HCT116 (cell line): Measurements from ENCODE around the gene TERT. TPM values are rescaled to one million over a fixed set of nuclear protein-coding genes. Genes with fewer than 3 reads are reported as not detected.

Experiments
- ATAC-seq: fragments of 200-7000 bp; cut with Tn5 transposase; 2 replicates; pipeline ENCODE4 v1.9.1; 2020; ENCODE audit warnings: mild to moderate bottlenecking, moderate library complexity
- BruUV-seq: library from RNA; stranded (reverse); fragments of 400-500 nt; replicated peaks from 2 replicates; lab custom pipeline; 2021; lab: Mats Ljungman, UMichigan
- CTCF ChIA-PET: fragments of 300-600 bp; sonication (Branson Sonifier 250); formaldehyde crosslinking; loops from one replicate; lab custom pipeline; 2021; ENCODE audit warnings: antibody characterized with exemption; lab: Charles Lee
- POLR2A ChIA-PET: fragments of 300-600, 350-600 bp; sonication (Branson Sonifier 250); formaldehyde crosslinking; loops from one replicate; lab custom pipeline; 2021; ENCODE audit warnings: antibody characterized with exemption; lab: Charles Lee
- RAD21 ChIA-PET, 2 experiments: fragments of 300-600 bp; sonication (Branson Sonifier 250); formaldehyde crosslinking; loops; one replicate each; lab custom pipeline; 2023; ENCODE audit warnings: low total read pairs in 2 of 2; ENCODE audit not compliant: uncharacterized antibody in 2 of 2, unreplicated experiment in 2 of 2, low non-redundant PET in 1 of 2; lab: Charles Lee
- DNase-seq: peaks from one replicate; pipeline ENCODE4 v3.0.0-alpha.2; 2010; ENCODE audit warnings: low read depth, low spot score
- H2AFZ ChIP-seq: fragments of 200-600 bp; shearing (Covaris generic), sonication (generic); 2 replicates; pipeline ENCODE4 v1.6.1; 2017; ENCODE audit warnings: low read depth, mixed run types, mixed read lengths, antibody characterized with exemption, low read length; ENCODE audit not compliant: poor library complexity, severe bottlenecking
- H3K27ac ChIP-seq: 2 replicates; pipeline ENCODE4 v1.5.1; 2012; ENCODE audit warnings: low read depth, low read length
- H3K27me3 ChIP-seq: fragments of 200-600 bp; sonication (generic); 2 replicates; pipeline ENCODE4 v1.6.1; 2016; ENCODE audit warnings: mixed run types, low read length, mixed read lengths; ENCODE audit not compliant: insufficient read depth
- H3K36me3 ChIP-seq, 2 experiments: fragments of 200-500 bp in 1 of 2; fragments of 200-600 bp in 1 of 2; sonication (Bioruptor generic) in 1 of 2; sonication (generic) in 1 of 2; 2 replicates each; pipeline versions ENCODE4 v1.5.1 to v1.6.1; 2014 to 2016; ENCODE audit warnings: low read length in 2 of 2, inconsistent platforms in 1 of 2, mixed read lengths in 1 of 2, mixed run types in 1 of 2; ENCODE audit not compliant: insufficient read depth in 2 of 2, control insufficient read depth in 1 of 2
- H3K4me1 ChIP-seq, 2 experiments: fragments of 200-600 bp in 1 of 2; sonication (generic) in 1 of 2; 2 replicates each; pipeline versions ENCODE4 v1.5.1 to v1.6.1; 2012 to 2017; ENCODE audit warnings: low read length in 2 of 2, inconsistent platforms in 1 of 2, mild to moderate bottlenecking in 1 of 2, mixed read lengths in 1 of 2, mixed run types in 1 of 2, moderate library complexity in 1 of 2; ENCODE audit not compliant: insufficient read depth in 2 of 2, control insufficient read depth in 1 of 2
- H3K4me2 ChIP-seq: fragments of 200-600 bp; sonication (generic); 2 replicates; pipeline ENCODE4 v1.6.1; 2017; ENCODE audit warnings: mixed run types, low read length, mixed read lengths
- H3K4me3 ChIP-seq, 2 experiments: fragments of 200-600 bp in 1 of 2; sonication (generic) in 1 of 2; replicated peaks in 1 of 2; 2 replicates each; pipeline ENCODE4 v1.5.1; 2011 to 2016; ENCODE audit warnings: low read length in 2 of 2, control low read depth in 1 of 2, low read depth in 1 of 2, mild to moderate bottlenecking in 1 of 2, mixed read lengths in 1 of 2, mixed run types in 1 of 2
- H3K79me2 ChIP-seq: fragments of 200-600 bp; sonication (generic); 2 replicates; pipeline ENCODE4 v1.6.1; 2017; ENCODE audit warnings: mild to moderate bottlenecking, mixed run types, low read length, moderate library complexity, mixed read lengths; ENCODE audit not compliant: insufficient read depth
- H3K9ac ChIP-seq: fragments of 200-600 bp; sonication (generic); 2 replicates; pipeline ENCODE4 v1.6.1; 2016; ENCODE audit warnings: low read length, mixed read lengths
- H3K9me2 ChIP-seq: fragments of 200-600 bp; sonication (generic), shearing (Covaris generic); 2 replicates; pipeline ENCODE4 v1.6.1; 2017; ENCODE audit warnings: mixed run types, mild to moderate bottlenecking, moderate library complexity; ENCODE audit not compliant: insufficient read depth
- H3K9me3 ChIP-seq, 2 experiments: fragments of 200-500 bp in 1 of 2; fragments of 200-600 bp in 1 of 2; sonication (Bioruptor generic) in 1 of 2; sonication (generic) in 1 of 2; 2 replicates each; pipeline ENCODE4 v1.6.1; 2014 to 2017; ENCODE audit warnings: low read length in 2 of 2, mixed read lengths in 2 of 2, inconsistent platforms in 1 of 2, low read depth in 1 of 2, mild to moderate bottlenecking in 1 of 2, mixed run types in 1 of 2, moderate library complexity in 1 of 2; ENCODE audit not compliant: control insufficient read depth in 1 of 2, insufficient read depth in 1 of 2
- H4K20me1 ChIP-seq: fragments of 200-600 bp; sonication (generic), shearing (Covaris generic); 2 replicates; pipeline ENCODE4 v1.6.1; 2017; ENCODE audit warnings: mixed run types, mild to moderate bottlenecking, moderate library complexity; ENCODE audit not compliant: insufficient read depth
- ATF3 ChIP-seq: IDR thresholded peaks from 2 replicates; pipeline ENCODE4 v1.6.1; 2012
- CTCF ChIP-seq, 3 experiments: fragments of 200-600 bp in 1 of 3; sonication (generic) in 1 of 3; IDR thresholded peaks in 2 of 3; conservative IDR thresholded peaks in 1 of 3; 2 replicates each; pipeline ENCODE4 v1.5.1; 2012 to 2017; ENCODE audit warnings: low read depth in 2 of 3, low read length in 2 of 3, antibody characterized with exemption in 1 of 3, borderline replicate concordance in 1 of 3, control low read depth in 1 of 3, mild to moderate bottlenecking in 1 of 3, mixed read lengths in 1 of 3, mixed run types in 1 of 3, moderate library complexity in 1 of 3; ENCODE audit not compliant: insufficient read depth in 1 of 3
- EGR1 ChIP-seq: IDR thresholded peaks from 2 replicates; pipeline ENCODE4 v1.6.1; 2012; ENCODE audit warnings: low read depth
- EZH2 ChIP-seq: fragments of 200-600 bp; sonication (generic); IDR thresholded peaks from 2 replicates; pipeline ENCODE4 v1.6.1; 2017; ENCODE audit warnings: antibody characterized with exemption, mixed run types
- JUND ChIP-seq: IDR thresholded peaks from 2 replicates; pipeline ENCODE4 v1.6.1; 2012
- POLR2AphosphoS5 ChIP-seq: IDR thresholded peaks from 2 replicates; pipeline ENCODE4 v1.6.1; 2011; ENCODE audit warnings: mild to moderate bottlenecking, low read depth, low read length, moderate library complexity
- SIN3A ChIP-seq: IDR thresholded peaks from 2 replicates; pipeline ENCODE4 v1.6.1; 2012; ENCODE audit warnings: low read depth
- SRF ChIP-seq: IDR thresholded peaks from 2 replicates; pipeline ENCODE4 v1.6.1; 2012; ENCODE audit warnings: low read depth
- YY1 ChIP-seq: IDR thresholded peaks from 2 replicates; pipeline ENCODE4 v1.6.1; 2011; ENCODE audit warnings: low read length, low read depth, moderate library complexity, mild to moderate bottlenecking; ENCODE audit not compliant: insufficient replicate concordance; ENCODE audit errors: extremely low read depth
- ZFX ChIP-seq: fragments of 450-650 bp; IDR thresholded peaks from 2 replicates; pipeline ENCODE4 v1.6.1; 2017
- ZNF274 ChIP-seq: fragments of 200-500 bp; sonication (Bioruptor generic); IDR thresholded peaks from 2 replicates; pipeline ENCODE4 v1.6.1; 2014; ENCODE audit warnings: mild to moderate bottlenecking, low read depth, low read length, inconsistent platforms
- intact Hi-C: fragments of 100-400 bp; cut with micrococcal nuclease; formaldehyde crosslinking; loops from 2 replicates; pipeline ENCODE4 v1.10.0; 2022
- total RNA-seq: library from RNA; stranded (reverse); gene quantifications from one replicate; pipeline ENCODE4 v1.2.1, GENCODE V29; 2021; ENCODE audit not compliant: unreplicated experiment

Gene TERT
- total RNA-seq, 1 experiment from 2014 or later = 6.9 TPM

GRCh38 chr5:1299961-1300360 lies 5.1 kb upstream of the TERT start:
- no peak overlapping the region for H2AFZ ChIP-seq
- POLR2A ChIA-PET = no interaction called here
- CTCF ChIA-PET = no interaction called here
- H3K4me2 ChIP-seq = no peak overlapping the region
- H3K27me3 ChIP-seq = no peaks in the 10 kb centered on the region; the same call in 1 of the 2 replicates
- RAD21 ChIA-PET = no interaction called here
- H3K4me3 ChIP-seq = no peak overlapping the region
- no peaks in the 10 kb centered on the region for H4K20me1 ChIP-seq
- no peak overlapping the region for H3K9ac ChIP-seq
- H3K27ac ChIP-seq = no peak overlapping the region
- no TSS peak for BruUV-seq
- no peaks in the 10 kb centered on the region for H3K79me2 ChIP-seq
- H3K9me3 ChIP-seq = no peaks in the 10 kb centered on the region
- H3K4me1 ChIP-seq = peaks cover 0 to under 1% of the 10 kb centered on the region in 2 experiments; a peak in 1 of 4 replicates
- ATAC-seq (no peak), DNase-seq (no peak)
- TF ChIP-seq YY1 (no peak), SRF (no peak), SIN3A (no peak), JUND (no peak), EZH2 (no peak), ATF3 (no peak), ZNF274 (no peak), ZFX (no peak), CTCF (IDR thresholded peaks at IDR 0.05 in 2 of 3, conservative IDR thresholded peaks at IDR 0.05 in 1 of 3; ENCODE audit: borderline replicate concordance in 1 of 3, insufficient read depth in 1 of 3, low read depth in 2 of 3, low read length in 2 of 3) (no peak), POLR2AphosphoS5 (no peak), EGR1 (no peak)
- no peaks in the 10 kb centered on the region for H3K9me2 ChIP-seq
- H3K36me3 ChIP-seq = no peaks in the 10 kb centered on the region
- intact Hi-C loops = no loop called here
